HG02840 (cell line): ENCODE data around the gene AADACL4.
"Not testable (repeated sequence)": the region's sequence is repeated elsewhere in the genome, so short reads cannot be mapped to it uniquely, and the experiment has no call there.

ENCODE experiments used
- ATAC-seq: cut with Tn5 transposase; IDR thresholded peaks from one replicate; pipeline ENCODE4 v1.9.1; 2021; ENCODE audit warnings: mild to moderate bottlenecking, moderate library complexity, moderate number of reproducible peaks; ENCODE audit not compliant: unreplicated experiment, low FRiP score

Gene AADACL4

DNA sequence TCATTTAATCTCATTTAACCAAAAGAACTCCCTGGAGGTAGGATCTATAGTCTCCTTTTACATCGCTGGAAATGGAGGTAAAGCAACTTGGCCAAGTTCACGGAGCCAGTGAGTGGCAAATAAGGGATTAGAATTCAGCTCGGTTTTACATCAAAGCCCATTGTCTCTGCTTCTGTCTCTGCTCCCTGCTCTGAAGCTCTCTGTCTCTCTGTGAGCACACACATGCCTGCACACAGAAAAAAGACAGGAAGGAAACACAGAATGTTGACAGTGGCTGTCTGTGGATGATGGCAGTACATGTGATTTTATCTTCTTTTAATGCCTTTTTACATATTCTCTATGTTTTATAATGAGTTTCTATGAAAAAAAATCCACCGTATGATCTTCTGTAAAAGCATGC is 17.0 kb upstream of the AADACL4 start:
- no peak for ATAC-seq

DNA sequence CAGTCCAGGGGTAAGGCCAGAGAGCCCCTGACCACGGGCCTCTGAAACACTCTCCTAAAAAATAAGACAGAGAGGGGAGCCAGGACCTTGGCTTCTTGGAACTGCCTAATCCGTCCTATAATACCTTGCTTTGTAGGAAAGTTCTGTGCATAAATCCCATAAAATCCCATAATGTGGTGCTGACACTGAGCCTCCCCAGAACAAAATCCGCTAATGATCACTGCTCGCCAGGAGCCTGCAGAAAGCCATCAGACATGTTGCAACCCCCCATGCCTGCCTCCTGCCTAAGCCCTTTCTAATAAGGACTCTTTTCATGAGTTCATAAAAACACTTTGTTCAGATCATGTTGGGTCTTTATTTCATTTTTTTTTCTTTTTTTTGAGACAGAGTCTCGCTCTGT is 16.6 kb upstream of the AADACL4 start:
- no peak for ATAC-seq

DNA sequence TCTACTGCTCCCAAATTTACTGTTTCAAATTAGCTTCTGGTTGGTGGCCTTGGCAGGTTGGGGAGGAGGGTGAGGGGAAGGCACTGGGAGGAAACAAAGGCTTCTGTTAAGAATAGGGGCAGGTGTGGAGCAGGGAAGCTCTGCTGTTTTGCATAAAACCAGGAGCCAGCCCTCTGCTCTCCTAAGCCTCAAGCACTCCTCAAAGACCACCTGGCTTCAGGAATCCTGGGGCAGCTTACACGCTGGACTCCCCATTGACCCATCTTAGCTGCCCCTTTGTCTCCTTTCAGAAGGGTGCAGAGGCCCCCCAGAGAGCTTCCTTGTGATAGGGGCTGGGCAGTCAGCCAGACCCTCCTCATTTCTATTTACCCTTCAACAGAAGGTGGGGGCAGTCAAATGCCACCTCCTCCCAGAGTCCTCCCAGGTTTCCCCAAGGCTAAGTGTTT is 14.4 kb upstream of the AADACL4 start:
- ATAC-seq = no peak

DNA sequence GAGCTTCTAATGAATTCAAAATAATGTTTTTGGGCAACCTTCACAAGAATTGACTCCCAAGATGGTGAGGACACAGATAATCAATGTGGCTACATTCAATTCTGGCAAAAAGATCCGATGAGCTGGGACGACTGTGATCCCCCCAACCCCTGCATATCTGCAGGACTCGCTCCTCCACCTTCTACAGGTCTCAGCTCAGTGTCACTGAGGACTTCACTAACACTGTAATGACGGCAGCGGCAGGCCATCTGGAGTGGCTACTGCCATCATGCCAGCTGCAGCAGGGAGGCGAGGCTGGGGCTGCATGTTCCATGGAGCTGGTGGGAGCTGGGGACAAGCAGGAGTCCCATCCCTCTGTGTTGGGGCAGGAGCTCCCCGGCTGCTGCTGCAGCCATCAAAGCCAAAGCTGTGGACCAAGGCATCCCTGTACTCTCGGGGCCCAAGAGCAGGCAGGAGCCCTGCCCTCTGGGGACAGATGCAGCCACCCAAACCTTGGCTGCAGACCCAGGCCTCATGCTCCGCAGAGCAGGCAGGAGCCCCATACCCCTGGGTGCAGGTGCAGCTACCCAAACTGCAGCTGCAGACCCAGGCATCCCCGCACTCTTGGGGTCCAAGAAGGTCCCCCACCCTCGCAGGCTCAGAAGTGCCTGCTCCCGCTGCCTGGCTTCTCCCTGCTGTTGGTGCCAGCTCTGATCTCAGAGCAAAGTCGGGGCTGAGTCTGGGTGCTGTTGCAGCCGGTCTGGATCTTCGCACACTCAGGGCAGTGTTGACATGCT is 13.7 kb upstream of the AADACL4 start:
- no peak for ATAC-seq

DNA sequence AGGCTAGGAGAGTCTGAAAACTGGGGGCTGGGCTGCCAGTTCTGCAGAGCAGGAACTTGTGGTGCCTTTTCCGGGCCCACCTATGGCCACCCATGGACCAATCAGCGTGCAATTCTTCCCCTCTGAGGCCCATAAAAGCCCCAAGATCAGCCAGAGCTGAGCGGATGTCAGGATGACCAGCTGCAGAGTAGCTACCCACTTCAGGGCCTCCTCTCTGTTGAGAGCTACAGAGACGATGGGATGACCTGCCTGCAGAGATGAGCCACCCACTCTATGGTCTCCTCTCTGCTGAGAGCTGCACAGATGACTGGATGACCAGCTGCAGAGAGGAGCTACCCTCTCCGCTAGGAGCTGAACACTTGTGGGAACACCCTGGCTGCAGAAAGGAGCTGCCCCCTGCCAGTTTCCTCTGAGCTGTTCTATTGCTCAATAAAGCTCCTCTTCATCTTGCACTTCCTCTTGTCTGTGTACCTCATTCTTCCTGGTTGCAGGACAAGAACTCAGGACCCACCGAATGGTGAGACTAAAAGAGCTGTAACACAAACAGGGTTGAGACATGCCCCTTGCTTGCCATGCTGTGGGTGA is 12.8 kb upstream of the AADACL4 start:
- no peak for ATAC-seq

DNA sequence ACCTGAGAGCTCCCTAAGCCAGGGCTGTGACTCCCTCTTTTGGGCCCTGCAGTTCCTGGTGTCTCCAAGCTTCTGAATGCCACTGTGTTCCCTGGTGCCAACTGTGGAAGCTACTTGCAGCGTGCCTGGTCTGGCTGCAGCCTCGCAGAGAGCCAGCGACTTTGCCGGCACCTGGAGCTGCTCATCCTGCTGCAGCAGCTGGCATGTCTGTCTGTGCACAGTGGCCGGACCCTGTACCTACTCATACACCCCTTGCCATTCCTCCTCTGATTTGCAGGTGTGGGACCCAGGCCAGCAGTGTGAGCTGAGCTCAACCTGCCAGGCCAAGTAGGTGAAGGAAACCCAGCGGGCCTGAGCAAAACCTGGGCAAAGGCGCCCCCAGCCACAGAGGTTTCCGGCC is 12.3 kb upstream of the AADACL4 start:
- ATAC-seq = no peak

DNA sequence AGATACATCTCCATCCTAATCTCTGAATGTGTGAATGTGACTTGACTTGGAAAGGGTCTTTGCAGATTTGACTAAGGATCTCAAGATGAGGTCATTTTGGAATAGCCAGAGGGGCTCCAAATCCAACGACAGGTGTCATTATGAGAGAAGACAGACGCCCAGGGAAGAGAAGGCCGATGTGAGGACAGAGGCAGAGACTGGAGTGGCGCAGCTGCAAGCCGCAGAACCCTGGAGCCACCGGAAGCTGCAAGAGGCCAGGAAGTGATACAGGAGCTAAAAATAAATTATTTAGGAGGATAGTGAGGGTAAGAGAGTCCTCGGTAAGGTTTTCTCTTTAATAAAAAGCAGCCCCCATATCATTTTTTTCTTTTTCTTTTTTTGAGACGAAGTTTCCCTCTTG is 9.7 kb upstream of the AADACL4 start:
- no peak for ATAC-seq

DNA sequence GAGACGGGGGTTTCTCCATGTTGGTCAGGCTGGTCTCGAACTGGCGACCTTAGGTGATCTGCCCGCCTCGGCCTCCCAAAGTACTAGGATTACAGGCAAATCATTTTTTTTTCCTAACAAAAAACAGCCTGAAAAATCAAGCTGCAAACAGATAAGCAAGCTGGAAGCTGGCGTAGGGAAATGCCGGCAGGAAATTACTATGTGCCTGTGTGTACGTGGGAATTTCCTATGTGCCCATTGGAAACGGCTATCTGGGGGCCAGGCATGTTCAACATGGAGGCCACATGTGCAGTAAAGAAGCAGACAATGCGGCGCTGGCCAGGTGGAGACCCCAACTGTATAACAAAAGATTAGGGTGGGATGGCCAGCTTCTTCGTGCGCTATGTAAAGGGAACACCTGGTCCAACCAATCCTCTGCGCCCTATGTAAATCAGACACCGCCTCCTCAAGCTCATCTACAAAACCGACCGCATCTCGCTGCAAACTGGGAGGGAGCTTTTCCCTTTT is 9.1 kb upstream of the AADACL4 start:
- no peak for ATAC-seq

DNA sequence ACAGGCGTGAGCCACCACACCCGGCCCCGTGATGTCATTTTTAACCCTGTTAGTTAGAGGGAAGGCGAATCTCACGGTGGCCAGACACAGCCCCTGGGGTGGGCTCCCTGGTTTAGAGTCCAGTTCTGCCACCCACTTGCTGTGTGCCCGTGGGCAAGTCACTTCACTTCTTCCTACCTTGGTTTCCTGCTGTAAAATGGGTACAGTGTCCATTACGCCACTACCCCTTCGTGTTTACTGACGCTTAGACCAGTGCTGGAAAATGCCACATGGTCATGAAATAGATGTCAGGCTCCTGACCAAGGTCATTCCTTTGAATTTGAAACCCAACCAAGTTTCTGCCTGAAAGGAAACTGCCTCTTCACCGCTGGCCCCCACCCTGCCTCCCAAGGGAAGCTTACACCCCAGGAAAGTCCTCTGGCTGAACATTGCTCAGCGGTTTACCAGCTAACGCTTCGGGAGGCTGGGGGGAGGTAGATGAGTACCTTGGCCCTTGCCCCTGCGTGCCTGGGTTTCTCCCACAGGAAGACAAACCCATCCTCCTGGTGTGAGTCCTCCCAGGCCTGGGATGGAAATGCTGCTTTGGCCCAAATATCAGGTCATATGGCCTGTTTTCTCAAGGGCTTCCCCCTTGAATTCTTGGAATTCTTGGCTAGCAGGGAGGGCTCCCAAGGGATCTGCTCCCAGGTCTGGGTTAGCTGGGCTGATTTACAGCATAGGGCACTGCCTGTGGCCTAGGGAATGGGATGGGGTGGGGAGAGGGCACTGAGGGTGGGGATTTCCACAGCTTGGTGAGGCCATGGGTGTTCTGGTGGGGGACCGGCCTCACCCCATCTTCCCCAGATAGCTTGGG is 7.6 kb upstream of the AADACL4 start:
- no peak for ATAC-seq

DNA sequence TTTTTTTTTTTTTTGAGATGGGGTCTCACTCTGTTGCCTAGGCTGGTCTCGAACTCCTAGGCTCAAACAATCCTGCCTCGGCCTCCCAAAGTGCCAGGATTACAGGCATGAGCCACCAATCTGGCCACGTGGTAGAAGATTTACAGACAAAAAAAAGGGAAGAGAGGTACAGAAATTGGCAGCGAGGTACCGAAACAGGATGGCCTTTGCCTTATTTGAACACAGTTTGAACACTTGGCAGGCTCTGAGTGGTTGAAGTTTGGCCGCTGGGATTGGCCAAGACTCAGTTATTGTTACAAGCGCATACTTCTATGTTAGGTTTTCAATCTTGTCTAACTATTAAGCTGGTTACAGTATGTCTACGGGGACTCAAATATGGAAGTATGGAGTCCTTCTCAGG is 6.2 kb upstream of the AADACL4 start:
- no peak for ATAC-seq

DNA sequence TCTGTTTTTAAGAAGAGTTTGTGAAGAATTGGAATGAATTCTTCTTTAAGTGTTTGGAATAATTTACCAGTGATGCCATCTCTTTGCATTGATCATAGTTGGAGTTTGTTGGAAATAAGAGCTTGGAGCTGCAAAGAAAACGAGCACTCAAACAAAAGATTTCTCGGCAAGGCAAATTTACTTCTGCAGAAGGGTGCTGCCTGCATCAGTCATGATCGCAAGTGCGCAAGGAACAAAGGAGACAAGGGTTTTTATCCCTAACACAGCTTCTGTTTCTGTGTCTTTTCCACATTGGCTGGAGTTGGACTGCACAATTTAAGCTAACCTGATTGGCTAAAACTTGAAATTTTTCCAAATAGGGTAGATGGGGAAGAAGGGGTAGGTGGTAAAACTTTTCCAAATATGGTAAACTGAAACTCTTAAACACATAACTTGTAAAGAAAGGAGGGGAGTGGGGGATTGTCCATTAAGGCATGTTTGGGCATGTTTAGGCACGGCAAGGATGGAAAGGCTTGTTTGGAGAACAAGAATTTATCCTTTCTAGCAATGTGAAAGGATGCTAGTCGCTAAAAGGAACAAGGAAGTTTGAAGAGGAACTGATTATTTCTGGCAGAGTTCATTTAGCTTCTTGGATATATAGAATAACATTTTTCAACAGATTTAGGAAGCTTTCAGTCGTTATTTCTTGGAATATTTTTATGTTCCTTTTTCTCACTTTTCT is 3.5 kb upstream of the AADACL4 start:
- ATAC-seq = no peak

DNA sequence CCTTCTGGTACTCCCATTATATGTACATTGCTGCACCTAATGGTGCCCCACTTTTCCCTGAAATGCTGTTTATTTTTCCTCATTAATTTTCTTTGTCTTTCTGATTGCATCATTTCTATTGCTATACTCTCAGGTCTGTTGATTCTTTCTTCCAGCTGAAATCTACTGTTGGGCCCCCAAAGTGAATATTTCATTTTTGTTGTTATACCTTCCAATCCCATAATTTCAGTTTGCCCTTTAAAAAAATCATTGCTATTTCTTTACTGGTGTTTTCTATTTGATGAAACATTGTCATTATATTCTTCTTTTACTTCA is 3.0 kb upstream of the AADACL4 start:
- no peak for ATAC-seq

DNA sequence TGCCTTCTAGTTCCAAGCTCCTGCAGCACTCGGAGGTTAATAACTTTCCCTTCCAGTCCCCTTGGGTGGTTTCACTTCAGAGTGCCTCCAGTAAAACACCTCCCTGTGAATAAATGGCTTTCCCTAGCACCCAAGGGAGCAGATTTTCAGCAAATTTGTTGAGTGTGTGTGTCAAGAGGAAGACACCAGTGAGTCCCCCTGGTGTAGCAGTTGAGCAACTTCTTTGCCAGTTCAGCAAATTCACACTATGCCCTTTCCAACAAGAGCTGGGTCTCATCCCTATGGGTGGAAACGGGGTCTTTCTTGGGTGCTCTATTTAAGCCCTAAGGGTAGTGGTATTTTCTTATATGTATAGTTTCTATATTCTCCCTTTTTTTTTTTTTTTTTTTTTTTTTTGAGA is 806 bp upstream of the AADACL4 start:
- no peak for ATAC-seq

DNA sequence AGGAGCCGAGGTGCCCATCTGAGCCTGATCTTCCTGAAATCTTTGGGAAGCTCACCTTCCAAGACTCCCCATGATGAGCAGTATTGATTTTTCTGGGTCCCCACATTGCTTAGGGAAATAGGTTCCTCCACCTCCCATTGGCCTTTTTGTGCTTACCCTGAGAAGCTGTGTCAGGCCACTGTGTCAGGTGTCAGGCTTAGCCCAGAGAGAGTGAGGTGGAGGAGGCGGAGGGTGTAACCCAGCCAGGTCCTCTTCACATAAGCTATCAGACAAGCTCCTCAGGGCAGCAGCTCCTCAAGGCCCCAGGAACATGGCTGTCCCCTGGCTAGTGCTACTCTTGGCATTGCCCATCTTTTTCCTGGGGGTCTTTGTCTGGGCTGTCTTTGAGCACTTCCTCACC is 352 bp downstream of the AADACL4 start:
- no peak for ATAC-seq

DNA sequence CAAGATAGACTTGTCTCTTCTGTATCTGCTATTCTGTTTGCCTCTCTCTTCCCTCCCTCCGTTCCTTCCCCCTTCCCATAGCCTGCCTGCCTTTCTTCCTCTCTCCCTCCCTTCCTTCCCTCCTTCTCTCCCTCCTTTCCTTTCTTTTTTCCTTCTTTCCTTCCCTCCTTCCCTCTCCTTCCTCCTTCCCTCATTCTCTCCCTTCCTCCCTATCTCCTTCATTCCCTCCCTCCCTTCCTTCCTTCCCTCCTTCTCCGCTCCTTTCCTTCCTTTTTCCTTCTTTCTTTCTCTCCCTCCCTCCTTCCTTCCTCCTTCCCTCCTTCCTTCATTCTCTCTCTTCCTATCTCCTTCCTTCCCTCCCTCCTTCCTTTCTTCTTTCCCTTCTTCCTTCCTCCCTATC is 944 bp downstream of the AADACL4 start:
- ATAC-seq = no peak

DNA sequence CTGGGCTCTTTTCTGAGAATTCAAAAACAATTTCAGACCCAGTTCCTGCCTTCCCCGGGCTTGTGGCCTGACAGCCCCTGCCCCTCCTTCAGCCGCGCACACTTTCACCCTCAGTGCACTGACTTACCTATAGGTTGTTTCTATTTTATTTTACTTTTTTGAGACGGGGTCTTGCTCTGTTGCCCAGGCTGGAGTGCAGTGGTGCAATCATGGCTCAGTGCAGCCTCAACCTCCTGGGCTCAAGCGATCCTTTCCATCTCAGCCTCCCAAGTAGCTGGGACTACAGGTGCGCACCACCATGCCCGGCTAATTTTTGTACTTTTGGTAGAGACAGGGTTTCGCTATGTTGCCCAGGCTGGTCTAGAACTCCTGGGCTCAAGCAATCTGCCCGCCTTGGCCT is 1.5 kb downstream of the AADACL4 start:
- not testable (repeated sequence) for ATAC-seq

DNA sequence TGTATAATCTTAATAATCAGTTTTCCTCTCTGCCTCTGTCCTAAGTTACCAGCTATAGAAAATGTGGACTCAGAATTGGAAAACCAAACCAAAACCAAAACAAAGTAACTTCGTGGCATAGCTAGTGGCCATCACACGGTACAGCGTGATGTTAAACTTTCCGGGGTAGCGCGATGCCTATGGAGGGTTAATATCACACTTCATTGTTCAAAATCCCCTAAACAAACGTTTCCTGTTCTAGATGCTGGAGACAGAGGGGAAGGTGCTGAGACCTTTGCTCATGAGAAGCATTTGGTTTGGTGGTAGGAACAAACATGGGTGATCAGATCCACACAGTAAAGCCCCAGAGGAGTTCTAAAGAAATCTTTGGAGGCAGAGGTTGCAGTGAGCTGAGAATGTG is 4.9 kb downstream of the AADACL4 start:
- no peak for ATAC-seq

DNA sequence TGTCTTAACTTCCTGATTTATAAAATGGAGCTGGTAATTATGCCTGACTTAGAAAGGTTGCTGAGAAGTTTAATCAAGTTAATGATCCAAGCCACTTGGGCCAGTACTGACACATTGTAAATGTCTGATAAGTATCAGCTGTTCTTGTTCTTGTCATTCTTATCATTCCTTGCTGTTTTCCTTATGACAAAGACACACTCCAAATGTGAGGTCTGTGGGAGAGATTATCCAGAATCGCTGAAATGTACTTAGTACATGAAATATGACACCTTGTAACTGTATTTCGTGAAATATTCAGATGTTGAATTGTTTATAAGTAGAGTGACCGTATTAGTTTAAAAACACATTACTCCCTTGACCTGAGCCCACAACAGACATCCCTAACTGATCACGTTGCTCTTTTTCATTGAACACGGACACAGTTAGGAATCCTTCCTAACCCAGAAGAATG is 6.1 kb downstream of the AADACL4 start:
- no peak for ATAC-seq

DNA sequence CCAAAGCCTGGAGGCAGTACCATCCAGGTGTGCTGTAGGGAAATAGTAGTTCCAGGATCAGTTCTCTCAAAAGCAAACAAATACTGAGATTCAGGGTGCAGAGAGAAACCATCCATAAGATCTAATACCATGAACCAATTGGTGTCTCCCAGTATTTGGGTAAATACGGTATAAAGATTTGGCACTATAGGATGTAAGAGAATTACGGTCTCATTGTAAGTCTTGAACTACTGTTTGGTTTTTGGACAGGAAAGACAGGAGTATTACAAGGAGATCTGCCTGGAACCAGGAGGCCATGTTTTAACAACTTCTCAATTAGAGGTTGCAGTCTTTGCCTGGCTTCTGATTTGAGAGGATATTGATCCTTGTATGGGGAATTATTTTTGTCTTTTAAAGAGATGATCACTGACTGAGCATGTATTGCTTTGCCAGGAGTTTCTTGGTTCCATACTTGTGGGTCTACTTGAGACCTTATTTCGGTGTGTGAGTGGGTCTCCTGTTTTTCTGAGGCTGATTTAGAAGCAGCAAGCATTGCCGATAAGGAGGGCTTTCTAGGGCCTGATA is 10.2 kb downstream of the AADACL4 start:
- ATAC-seq = no peak

DNA sequence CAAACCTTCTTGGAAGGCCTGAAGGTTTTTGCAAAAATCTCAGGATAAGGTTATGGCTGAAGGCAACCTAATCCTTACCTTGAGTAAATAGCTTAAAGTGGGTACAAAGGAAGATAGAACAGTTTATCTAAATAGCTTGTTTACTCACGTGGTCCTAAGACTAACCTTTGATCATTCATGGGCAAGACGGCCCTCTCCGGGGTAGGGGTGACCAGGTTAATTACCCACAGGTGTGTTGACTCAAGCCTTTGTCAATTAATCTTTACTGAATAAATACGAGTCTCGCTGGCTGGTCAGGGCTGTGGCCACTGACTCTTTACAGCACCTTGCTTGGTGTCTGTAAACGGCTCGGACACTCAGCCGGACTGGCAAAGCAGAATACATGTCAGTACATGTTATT is 10.8 kb downstream of the AADACL4 start:
- ATAC-seq = no peak
